Loucy (cell line): ENCODE results near the gene ST13.

Source experiments
- CTCF ChIP-seq: fragments of 200-600 bp; sonication (generic); conservative IDR thresholded peaks from 2 replicates; pipeline ENCODE4 v1.5.1; 2014; ENCODE audit warnings: mild to moderate bottlenecking, antibody characterized with exemption, low read length
- EZH2phosphoT487 ChIP-seq: fragments of 200-600 bp; IDR thresholded peaks from 2 replicates; pipeline ENCODE4 v1.6.1; 2018; ENCODE audit warnings: antibody characterized with exemption, mild to moderate bottlenecking, moderate library complexity, borderline replicate concordance

GRCh38 chr22:40856513-40857308 is at the start of gene ST13, which contains the start of gene XPNPEP3:
- TF ChIP-seq CTCF (peak; percentile 28), EZH2phosphoT487 (no peak)
